Measurements from ENCODE around the gene E2F2. TPM values are rescaled to one million over a fixed set of nuclear protein-coding genes. Genes with fewer than 3 reads are reported as not detected.

E2F2 gene
- total RNA-seq, 1 donor = under 0.01 TPM

DNA sequence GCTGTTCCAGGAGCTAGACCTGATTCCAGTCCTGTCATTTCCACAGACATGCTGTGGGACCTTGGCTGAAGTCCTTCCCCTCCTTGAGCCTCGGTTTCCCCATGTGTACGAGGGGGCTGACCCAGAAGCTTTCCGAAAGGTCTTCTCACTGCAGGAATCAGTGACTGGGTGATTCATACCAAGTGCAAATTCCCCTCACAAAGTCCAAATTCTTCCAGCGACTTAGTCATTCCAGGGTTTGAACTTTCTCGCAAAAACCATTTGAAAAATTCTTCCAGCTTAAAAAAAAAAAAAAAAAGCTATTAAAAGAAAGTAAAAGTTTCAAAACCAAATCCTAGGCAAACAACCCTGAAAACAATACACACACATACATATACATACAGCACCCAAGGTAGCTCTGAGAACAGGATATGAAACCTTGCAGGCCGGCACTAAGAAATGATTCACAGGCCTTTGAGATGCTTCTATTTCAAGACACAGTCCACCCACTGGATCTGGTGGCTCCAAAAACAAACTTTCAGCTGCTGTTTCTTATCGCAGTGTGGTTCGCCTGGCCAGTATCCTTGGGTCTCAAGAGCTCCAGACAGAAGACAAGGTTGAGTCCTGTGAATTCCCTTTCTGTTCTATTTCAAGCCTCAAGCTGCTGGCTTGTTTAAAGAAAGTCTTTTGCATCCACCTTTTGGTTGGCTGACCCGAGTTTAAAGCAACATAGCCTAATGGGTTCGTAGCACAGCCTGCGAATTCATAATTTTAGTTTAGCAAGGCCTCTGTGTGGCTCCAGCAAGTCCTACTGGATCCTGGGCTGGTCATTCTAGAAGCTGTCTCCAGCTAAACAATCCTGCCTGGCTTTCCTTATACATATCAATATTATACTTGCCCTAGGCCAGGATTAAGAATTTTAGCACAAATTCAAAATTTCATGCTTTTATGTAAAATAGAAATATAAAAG lies 46.3 kb upstream of the E2F2 start:
- Histone ChIP-seq H3K4me1 (ENCODE audit: insufficient read depth, low read length) (peaks cover 43% of the 10 kb centered on the region), H3K27me3 (ENCODE audit: insufficient read depth, low read length) (no peaks in the 10 kb centered on the region), H2AFZ (ENCODE audit: low read length) (no peak overlapping the region), H3K9me3 (ENCODE audit: low read depth, low read length) (no peaks in the 10 kb centered on the region), H3K79me2 (ENCODE audit: insufficient read depth, low read length) (no peaks in the 10 kb centered on the region), H4K20me1 (ENCODE audit: insufficient read depth, low read length) (no peaks in the 10 kb centered on the region), H3K27ac (ENCODE audit: low read depth, low read length) (peak overlapping the region; percentile 93), H3K4me2 (ENCODE audit: insufficient read depth, low read length) (peak overlapping the region; percentile 76), H3K4me3 (ENCODE audit: insufficient read depth, low read length) (peak overlapping the region; percentile 58), H3K36me3 (ENCODE audit: insufficient read depth, low read length) (no peaks in the 10 kb centered on the region)
- TF ChIP-seq, protein P1, sequence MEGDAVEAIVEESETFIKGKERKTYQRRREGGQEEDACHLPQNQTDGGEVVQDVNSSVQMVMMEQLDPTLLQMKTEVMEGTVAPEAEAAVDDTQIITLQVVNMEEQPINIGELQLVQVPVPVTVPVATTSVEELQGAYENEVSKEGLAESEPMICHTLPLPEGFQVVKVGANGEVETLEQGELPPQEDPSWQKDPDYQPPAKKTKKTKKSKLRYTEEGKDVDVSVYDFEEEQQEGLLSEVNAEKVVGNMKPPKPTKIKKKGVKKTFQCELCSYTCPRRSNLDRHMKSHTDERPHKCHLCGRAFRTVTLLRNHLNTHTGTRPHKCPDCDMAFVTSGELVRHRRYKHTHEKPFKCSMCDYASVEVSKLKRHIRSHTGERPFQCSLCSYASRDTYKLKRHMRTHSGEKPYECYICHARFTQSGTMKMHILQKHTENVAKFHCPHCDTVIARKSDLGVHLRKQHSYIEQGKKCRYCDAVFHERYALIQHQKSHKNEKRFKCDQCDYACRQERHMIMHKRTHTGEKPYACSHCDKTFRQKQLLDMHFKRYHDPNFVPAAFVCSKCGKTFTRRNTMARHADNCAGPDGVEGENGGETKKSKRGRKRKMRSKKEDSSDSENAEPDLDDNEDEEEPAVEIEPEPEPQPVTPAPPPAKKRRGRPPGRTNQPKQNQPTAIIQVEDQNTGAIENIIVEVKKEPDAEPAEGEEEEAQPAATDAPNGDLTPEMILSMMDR (IDR thresholded peaks at IDR 0.05; ENCODE audit: extremely low read depth, low read depth, low read length) = no peak
- DNase-seq (ENCODE audit: insufficient read length, low spot score, missing footprints) = peak; percentile 85

DNA sequence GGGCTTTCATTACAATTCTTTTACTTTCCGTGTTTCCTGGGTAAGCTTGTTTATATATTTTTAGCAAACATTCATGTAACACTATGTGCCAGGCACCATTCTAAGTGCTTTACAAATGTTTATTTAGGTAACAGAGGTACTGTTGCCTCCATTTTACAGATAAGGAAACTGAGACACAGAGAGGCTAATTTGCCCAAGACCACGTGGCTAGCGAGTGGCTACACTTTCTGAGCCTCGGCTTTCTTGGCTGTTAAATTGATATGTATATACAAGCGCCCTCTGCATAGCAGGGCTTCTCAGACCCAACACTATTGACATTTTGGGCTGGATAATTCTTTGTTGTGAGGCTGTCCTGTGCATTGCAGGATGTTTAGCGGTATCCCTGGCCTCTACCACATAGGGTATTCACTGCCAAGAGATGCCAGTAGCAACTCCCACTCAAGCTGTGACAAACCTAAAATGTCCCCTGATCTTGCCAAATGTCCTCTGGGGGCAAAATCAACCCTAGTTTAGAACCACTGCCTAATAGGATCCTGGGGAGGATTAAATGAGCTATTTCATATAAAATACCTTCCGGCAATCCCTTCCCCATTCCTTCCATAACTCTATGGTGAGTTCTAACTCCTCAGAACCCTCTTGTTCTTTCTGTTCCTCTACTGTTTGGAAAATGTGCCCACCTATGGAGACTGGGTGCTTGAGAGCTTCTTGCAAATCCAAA lies 45.5 kb upstream of the E2F2 start:
- Histone ChIP-seq H4K20me1 (ENCODE audit: insufficient read depth, low read length) (no peaks in the 10 kb centered on the region), H3K27me3 (ENCODE audit: insufficient read depth, low read length) (no peaks in the 10 kb centered on the region), H2AFZ (ENCODE audit: low read length) (no peak overlapping the region), H3K79me2 (ENCODE audit: insufficient read depth, low read length) (no peaks in the 10 kb centered on the region), H3K4me3 (ENCODE audit: insufficient read depth, low read length) (peak overlapping the region; percentile 58), H3K27ac (ENCODE audit: low read depth, low read length) (peak overlapping the region; percentile 93), H3K9me3 (ENCODE audit: low read depth, low read length) (no peaks in the 10 kb centered on the region), H3K4me1 (ENCODE audit: insufficient read depth, low read length) (peaks cover 43% of the 10 kb centered on the region), H3K36me3 (ENCODE audit: insufficient read depth, low read length) (no peaks in the 10 kb centered on the region), H3K4me2 (ENCODE audit: insufficient read depth, low read length) (peak overlapping the region; percentile 76)
- no peak for DNase-seq (ENCODE audit: insufficient read length, low spot score, missing footprints)
- TF ChIP-seq, protein P1 (IDR thresholded peaks at IDR 0.05; ENCODE audit: extremely low read depth, low read depth, low read length) = no peak

DNA sequence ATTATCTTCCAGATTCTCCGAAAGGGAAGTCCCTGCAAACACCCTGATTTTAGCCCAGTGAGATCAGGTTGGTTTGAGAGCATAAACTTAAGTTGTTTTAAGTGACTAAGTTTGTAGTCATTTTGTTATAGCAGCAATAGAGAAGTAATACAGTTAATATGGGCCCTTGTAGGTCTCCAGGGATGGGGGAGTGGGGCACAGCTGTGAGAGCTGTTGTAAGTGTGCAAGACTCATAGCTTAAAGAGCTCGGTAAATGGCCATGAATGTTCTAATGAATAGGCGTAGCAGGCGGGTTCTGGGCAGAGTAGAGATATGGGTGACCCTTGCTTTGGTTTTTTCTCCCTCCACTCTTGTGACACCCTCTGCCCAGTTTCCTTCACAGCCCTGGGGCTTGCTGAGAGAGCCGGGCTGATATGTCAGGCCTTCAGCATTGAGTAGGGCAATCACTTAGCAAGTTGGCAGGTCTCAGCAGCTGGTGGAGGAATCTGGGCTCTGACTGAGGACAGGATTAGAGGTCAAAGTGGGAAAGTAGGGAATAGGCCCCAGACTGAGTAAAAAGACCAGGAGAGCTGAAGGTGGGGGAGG lies 44.3 kb upstream of the E2F2 start:
- Histone ChIP-seq H3K27ac (ENCODE audit: low read depth, low read length) (peak overlapping the region; percentile 93), H4K20me1 (ENCODE audit: insufficient read depth, low read length) (no peaks in the 10 kb centered on the region), H3K4me3 (ENCODE audit: insufficient read depth, low read length) (no peak overlapping the region), H3K27me3 (ENCODE audit: insufficient read depth, low read length) (no peaks in the 10 kb centered on the region), H3K9me3 (ENCODE audit: low read depth, low read length) (no peaks in the 10 kb centered on the region), H3K36me3 (ENCODE audit: insufficient read depth, low read length) (no peaks in the 10 kb centered on the region), H3K4me2 (ENCODE audit: insufficient read depth, low read length) (no peak overlapping the region), H3K4me1 (ENCODE audit: insufficient read depth, low read length) (peaks cover 43% of the 10 kb centered on the region), H2AFZ (ENCODE audit: low read length) (no peak overlapping the region), H3K79me2 (ENCODE audit: insufficient read depth, low read length) (no peaks in the 10 kb centered on the region)
- TF ChIP-seq, protein P1 (IDR thresholded peaks at IDR 0.05; ENCODE audit: extremely low read depth, low read depth, low read length) = no peak
- DNase-seq (ENCODE audit: insufficient read length, low spot score, missing footprints) = no peak

Data from osteoblast (primary cell).